VCaP (cell line): ENCODE data around the gene PCDH10.

ENCODE experiments used
- H3K27ac ChIP-seq: fragments of 450-650 bp; 2 replicates; pipeline ENCODE4 v1.5.1; 2017
- TF ChIP-seq, protein P1 (sequence below): fragments of 450-650 bp; conservative IDR thresholded peaks from 2 replicates; pipeline ENCODE4 v1.5.1; 2017; ENCODE audit warnings: mild to moderate bottlenecking, moderate library complexity

The PCDH10 gene

GRCh38 chr4:133156556-133156955 is 7.5 kb downstream of the PCDH10 start:
- TF ChIP-seq, protein P1, sequence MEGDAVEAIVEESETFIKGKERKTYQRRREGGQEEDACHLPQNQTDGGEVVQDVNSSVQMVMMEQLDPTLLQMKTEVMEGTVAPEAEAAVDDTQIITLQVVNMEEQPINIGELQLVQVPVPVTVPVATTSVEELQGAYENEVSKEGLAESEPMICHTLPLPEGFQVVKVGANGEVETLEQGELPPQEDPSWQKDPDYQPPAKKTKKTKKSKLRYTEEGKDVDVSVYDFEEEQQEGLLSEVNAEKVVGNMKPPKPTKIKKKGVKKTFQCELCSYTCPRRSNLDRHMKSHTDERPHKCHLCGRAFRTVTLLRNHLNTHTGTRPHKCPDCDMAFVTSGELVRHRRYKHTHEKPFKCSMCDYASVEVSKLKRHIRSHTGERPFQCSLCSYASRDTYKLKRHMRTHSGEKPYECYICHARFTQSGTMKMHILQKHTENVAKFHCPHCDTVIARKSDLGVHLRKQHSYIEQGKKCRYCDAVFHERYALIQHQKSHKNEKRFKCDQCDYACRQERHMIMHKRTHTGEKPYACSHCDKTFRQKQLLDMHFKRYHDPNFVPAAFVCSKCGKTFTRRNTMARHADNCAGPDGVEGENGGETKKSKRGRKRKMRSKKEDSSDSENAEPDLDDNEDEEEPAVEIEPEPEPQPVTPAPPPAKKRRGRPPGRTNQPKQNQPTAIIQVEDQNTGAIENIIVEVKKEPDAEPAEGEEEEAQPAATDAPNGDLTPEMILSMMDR = no peak
- H3K27ac ChIP-seq = no peak overlapping the region

GRCh38 chr4:133157460-133158160 is 8.5 kb downstream of the PCDH10 start:
- TF ChIP-seq, protein P1 = no peak
- no peak overlapping the region for H3K27ac ChIP-seq

DNA sequence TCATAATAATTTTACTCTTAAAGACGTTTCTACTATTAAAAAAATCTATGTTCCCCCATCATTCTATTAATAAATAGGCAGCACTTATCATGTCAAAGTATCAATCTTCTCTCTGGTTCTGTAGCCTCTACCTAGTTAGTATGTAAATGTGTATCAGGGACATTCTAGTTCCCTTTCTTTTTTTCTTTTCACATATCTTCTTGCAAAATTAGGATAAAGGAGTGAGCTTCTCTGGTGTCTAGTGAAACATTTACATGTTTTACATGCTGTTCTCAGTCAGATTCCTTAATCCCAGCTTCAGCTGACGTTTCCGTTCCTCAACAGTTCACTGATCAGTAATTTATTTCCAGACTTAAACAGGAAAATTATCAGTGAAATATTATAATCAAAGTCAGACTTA is 11.8 kb downstream of the PCDH10 start:
- TF ChIP-seq, protein P1 = no peak
- H3K27ac ChIP-seq = no peak overlapping the region

DNA sequence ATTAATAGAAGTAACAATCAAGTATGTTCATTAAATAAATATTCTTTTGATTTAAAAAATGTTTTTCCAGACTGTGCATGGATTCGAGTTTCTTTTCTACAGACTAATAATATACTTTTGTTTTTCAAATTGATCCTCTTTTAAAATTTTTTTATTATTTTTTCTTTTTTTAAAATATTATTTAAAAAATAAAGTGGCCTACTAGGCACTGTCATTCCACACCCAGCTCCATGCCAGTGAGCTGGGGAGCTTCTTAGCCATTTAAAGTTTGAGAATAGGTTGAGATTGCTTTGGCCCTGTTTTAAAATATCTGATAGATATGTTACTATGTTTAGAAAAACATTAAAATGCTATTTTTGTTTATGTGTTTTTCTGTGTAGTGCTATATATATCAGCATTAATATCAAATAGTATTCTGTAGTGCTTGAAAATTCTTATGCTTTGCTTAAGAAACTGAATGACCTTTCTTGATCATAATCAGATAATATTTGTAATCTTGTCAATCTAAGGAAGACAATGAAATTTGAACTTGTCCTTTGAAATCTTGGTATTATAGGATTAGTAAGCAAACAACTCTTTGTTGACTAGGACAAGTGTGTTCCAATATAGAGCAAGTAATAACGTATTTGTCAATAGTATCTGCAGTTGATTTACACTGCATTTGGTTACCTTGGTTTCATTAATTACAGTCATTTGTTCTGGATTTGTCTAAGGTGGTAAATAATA is 12.6 kb downstream of the PCDH10 start:
- H3K27ac ChIP-seq = no peak overlapping the region
- TF ChIP-seq, protein P1 = no peak

- H3K27ac ChIP-seq = no peak overlapping the region
- TF ChIP-seq, protein P1 = no peak
Observed at GRCh38 chr4:133162941-133163340, 13.8 kb downstream of the PCDH10 start.

DNA sequence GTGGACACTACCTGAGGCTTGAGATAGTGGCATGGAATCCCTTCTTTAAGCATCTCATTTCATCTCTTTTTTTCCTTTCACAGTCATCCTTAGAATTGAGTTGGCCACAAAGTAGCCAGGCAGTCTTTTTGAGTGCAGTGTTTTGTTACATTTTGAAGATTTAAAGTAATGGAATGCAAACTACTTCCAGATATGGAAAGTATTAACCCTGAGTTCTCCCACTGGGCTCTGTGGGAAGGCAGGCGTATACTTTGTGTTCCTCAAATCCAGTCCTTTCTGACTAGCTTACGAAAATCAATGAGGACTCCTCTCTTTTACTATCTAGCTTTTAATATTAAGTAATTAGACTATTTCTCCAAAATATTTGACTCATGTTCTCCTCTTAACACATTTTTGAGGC is 29.9 kb downstream of the PCDH10 start:
- TF ChIP-seq, protein P1 = no peak
- no peak overlapping the region for H3K27ac ChIP-seq

DNA sequence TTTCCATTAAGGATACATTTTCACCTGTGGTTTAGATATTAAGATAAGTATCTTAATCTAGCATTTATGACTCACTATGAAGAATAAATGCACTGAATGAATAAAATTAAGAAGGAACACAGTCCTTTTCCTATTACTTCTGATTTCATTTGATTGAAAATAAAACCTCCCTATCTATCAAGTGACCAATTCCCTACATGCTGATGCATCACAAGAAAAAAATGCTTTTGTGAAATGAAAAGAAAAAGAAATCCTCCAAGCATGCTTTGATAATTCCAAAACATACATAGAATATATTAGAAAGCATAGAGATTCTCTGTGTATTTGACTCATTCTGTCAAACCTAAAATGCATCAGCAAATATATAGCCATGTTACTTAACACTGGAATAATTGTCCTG is 37.1 kb downstream of the PCDH10 start:
- TF ChIP-seq, protein P1 = no peak
- no peak overlapping the region for H3K27ac ChIP-seq
